ENCODE data around the gene MAD1L1.

MAD1L1 gene

GRCh38 chr7:2116989-2117591 is 115.7 kb downstream of the MAD1L1 start:
- DNase-seq (ENCODE audit: low spot score) = peak; percentile 79

GRCh38 chr7:2116448-2116810 is 116.3 kb downstream of the MAD1L1 start:
- DNase-seq (ENCODE audit: low spot score) = no peak

GRCh38 chr7:2115760-2116447 is 116.8 kb downstream of the MAD1L1 start:
- no peak for DNase-seq (ENCODE audit: low spot score)

DNA sequence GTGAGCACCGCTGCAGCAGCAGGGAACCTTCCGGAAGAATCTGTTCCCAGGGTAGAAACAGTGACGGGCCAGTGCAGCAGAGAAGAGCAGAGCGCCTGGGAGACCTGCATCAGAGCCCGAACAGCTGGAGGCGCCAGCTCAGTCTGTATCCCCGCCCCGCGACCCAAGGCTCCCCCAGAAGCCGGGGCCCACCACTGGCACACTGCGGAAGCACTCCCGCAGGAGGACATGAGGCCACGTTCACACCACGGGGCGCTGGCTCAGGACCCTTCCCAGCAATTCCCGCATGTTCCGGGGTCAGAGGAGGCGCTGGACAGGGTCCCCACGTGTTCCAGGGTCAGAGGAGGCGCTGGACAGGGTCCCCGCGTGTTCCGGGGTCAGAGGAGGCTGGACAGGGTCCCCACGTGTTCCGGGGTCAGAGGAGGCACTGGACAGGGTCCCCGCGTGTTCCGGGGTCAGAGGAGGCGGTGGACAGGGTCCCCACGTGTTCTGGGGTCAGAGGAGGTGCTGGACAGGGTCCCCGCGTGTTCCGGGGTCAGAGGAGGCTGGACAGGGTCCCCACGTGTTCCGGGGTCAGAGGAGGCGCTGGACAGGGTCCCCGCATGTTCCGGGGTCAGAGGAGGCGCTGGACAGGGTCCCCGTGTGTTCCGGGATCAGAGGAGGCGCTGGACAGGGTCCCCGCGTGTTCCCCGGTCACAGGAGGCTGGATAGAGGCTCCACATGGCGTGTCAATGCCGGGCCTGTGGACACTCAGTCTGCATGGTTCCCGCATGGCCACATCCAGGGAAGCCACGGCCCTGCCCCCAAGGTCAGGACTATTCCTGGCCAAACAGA is 117.6 kb downstream of the MAD1L1 start:
- DNase-seq (ENCODE audit: low spot score) = no peak

DNA sequence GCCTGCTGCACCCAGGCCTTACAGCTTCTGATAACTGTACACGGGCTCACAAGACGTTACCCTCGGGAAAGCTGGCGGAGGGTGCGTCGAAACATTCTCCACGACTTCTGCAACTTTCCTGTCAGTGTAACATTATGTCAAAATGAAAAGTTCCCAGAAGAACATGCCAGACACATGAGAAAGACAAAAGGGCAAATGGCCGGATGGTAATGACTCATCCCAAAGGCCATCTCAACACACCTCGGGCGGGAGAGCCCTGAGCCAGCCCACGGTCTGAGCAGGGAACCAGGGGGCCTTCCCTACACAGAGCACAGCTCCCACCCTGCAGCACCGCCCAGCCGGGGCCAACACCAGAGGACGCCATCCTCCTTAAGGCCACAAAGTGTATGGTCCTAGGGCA is 118.7 kb downstream of the MAD1L1 start:
- DNase-seq (ENCODE audit: low spot score) = no peak

DNA sequence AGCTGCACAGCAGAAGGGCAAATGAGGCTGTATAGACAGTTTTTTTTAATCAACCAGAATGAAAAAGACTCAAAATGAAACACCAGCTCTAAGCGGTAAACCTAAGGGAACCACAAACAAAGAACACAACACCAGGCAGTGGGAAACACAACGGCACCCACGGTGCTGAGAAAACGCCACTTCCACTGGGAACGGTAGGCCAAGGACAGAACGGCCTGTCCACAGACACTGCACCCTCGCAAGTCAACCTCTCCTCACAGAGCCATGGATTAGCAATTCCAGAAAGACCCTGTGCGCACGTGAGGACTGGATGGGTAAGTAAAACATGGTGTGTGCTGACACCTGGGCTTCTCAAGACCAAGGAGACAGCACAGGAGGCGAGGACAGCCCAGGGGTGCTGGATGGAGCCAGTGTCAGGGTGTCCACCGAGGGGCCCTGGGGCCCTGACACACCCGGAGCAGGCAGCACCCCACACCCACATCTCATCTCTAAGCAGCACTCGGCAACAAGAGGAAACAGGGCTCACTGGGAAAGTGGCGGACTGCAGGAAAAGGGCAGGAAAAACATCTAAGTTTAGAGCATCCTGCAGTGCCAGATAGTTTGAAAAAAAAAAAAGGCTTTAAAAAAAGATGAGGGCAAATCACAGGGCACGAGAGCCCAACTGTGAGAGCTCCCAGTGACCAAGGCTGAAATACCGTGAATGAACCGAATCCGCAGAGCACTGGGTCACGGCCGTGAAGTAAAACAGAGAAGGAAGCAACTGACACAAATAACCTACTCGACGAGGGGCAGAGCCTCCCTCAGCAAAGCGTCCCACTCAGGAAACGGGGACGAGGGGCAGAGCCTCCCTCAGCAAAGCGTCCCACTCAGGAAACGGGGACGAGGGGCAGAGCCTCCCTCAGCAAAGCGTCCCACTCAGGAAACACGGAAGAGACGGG is 120.2 kb downstream of the MAD1L1 start:
- no peak for DNase-seq (ENCODE audit: low spot score)

DNA sequence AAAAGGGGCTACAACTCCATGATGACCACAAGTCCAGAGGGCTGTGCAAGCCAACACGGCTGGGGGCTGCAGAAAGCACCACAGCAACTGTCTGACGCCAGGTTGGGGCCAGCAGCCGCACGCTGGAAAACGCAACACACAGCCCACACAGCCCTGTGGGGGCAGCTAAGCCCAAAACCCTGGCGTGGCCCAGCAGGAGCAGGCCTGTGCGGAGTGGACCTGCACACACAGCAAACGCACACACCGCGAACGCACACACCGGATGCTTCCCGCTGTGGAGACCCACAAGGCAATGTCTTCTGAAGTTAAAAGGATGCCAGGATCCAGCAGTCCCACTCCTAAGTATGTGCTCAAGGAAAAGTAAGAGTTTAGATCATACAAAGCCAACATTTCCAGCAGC is 121.2 kb downstream of the MAD1L1 start:
- DNase-seq (ENCODE audit: low spot score) = no peak

DNA sequence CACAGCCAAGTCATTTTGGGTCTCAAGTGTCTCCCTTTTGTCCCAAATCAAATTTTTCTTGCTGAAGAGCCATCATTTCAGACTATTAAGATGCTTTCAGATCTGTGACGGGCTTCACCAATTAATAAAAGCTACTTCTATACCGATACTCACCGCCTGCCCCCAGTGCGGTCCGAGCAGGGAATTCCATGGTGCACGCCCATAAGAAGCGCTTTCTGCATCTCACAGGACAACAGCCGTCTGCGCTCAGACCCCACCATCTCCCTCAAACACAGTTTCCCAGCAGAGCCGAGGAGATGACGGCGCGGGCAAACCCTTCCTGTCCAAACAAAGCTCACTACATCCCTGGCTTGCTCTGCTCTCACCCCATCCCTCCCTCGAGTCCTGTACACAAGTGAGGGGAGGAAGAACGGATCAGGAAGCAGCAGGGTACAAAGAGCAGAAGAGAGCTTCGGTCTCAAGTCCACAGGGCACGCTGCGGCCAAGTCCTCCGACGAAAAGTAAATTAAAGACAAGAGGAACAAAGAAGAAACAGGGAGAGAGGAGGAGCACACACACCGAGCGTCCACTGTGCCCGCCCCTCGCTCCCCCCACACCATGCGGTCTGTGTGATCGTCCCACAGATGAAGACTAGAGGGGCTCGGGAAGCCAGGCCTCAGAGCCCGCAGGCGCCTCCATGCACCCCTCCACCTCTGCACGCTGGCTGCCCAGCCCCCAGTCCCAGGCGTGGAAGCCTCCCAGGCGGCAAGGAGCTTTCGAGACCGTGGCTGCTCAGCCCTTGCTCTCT is 121.9 kb downstream of the MAD1L1 start:
- DNase-seq (ENCODE audit: low spot score) = no peak

GRCh38 chr7:2109936-2110609 is 122.7 kb downstream of the MAD1L1 start:
- DNase-seq (ENCODE audit: low spot score) = no peak

- no peak for DNase-seq (ENCODE audit: low spot score)
Measured at GRCh38 chr7:2109251-2109872, 123.4 kb downstream of the MAD1L1 start.

GRCh38 chr7:2108501-2109250 is 124.1 kb downstream of the MAD1L1 start:
- peak; percentile 77 for DNase-seq (ENCODE audit: low spot score)

DNA sequence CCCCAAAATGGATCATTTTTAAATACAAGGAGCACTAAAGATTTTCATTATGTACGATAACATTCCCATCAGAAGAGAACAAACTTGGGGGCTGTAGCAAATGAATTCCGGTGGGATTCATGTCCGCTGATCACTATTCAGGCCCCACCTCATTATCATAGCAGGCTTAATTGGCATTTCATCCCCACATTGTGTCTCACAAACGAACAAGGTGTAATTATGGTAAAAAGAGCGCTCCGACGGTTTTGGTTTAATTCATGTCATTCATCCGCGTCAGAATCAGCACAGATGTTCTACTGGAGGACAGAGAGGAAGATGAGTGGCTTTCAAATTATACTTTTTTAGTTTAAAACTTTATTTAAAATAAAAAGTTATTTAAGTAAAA is 124.7 kb downstream of the MAD1L1 start:
- no peak for DNase-seq (ENCODE audit: low spot score)

DNA sequence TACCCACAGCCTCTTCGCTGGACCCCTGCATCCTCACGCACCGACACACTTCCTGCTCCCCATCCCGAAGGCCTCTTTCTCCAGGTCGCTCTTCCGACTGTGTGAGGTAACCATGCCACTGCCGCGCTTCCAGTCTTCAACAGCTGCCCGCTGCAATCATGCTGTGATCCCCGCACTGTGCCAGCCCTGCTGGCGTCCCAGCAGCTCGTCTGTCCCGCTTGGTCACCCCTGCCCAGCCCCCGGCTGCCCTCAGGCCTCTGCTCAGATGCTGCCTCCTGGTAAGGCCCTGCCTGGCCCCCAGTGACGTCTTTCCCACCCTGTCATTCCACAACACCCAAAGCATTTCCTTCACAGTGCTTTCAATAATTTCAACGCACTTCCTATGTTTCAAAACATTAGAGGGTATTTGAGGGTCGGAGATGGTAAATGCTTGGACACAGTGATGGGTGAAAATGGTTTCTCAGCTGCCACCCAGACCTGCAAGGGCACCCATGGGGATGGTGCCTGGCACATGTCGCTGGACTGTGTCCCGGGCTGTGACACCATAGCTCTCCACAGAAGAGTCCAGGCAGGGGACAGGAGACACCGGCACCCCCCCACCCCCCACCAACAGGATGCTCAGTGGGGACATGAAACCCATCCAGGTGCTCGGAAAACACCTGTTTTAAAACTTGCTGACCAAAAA is 125.2 kb downstream of the MAD1L1 start:
- DNase-seq (ENCODE audit: low spot score) = peak; percentile 60

- DNase-seq (ENCODE audit: low spot score) = no peak
Measured at GRCh38 chr7:2106924-2107323, 125.8 kb downstream of the MAD1L1 start.

DNA sequence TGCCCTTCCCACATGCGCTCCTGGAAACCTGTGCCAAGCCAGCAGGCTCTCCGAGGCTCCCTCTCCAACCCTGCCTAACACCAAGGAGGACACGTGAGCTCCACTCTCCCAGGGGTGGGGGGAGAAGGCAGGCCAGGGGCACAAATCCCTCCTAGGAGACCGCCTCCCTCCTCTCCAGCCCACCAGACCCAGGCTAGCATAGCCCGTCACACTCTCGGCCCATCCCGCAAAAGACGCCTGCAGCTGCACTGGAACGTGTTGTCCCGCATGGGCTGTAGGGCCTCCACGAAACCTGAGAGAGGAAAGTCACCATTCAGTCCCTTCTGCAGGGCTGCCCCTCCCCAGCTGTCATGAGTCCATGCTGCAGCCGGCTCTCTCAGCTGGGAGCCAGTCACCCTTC is 126.3 kb downstream of the MAD1L1 start:
- no peak for DNase-seq (ENCODE audit: low spot score)

DNA sequence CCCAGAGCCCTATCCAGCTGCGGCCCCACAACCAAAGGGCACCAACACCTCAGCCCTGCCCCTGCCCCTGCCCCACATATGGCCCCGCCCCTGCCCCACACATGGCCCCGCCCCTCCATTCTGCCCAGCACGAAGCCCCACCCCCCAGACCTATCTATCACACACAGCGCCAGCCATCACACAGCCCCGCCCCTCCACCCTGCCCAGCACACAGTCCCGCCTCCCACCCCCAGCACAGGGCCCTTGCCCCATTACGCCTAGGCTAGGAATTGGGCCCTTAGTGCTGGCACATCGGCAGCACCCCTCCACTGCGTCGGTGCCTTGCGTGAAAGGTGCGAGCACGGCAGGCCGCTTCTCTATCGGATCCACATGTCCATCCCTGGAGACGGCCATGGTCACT is 126.8 kb downstream of the MAD1L1 start:
- DNase-seq (ENCODE audit: low spot score) = no peak

DNA sequence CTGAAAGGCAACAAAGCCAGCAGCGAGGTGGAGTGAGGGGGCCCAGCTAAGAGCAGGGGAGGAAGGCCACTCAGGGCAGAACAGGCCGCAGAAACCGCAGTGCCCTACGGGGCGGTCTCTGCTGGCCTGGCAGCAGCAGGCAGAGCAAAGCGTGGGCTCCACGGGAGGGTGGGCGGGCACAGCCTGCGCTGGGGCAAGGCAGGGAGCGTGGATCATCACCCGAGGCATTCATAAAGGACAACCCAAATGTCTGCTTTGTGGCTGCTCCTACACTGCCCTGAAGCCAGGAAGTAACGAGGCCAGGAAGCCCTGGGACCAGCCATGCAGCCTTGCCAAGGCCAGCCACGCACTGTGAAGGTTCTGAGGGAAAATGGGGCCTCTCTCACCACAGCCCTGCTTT is 127.5 kb downstream of the MAD1L1 start:
- no peak for DNase-seq (ENCODE audit: low spot score)

DNA sequence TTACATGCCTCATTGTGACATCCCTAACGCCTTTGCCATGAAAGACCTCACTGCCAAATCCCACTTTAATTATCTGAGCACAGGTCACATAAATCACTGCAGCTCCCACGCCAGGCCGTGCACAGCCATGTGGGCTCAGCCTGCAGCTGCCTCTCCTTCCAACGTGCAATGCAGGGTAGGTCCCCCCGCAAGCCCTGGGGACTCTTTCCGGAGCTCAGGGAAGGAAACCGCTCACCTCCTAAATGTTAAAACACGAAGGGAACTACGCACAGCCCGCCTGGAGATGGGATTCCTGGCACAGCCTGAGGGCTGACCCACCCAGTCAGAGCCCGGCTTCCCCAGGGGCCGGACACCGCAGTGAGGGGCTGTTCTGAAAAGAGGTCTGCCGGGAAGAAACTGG is 128.0 kb downstream of the MAD1L1 start:
- DNase-seq (ENCODE audit: low spot score) = no peak
